ENCODE measurements around the gene PDP2.

DNA sequence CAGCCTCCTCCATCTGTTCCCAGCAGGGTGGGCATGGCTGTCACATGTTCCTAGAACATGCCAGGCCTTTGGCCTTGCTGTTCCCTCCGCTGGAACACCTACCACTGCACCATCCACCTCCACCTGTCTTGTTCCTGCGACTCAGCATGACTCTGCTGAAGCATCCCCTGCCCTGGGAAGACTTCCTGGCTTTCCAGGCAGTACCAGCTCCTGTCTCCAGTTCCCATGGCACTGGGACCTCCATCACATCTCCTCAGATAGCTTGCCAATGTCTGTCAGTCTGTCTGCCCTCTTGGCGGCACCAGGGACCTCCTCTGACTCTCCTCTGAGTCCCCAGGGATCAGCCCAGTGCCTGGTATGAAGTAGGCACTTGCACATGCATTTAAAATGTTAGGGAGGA is 15.7 kb downstream of the PDP2 start:
- TF ChIP-seq, protein P1, sequence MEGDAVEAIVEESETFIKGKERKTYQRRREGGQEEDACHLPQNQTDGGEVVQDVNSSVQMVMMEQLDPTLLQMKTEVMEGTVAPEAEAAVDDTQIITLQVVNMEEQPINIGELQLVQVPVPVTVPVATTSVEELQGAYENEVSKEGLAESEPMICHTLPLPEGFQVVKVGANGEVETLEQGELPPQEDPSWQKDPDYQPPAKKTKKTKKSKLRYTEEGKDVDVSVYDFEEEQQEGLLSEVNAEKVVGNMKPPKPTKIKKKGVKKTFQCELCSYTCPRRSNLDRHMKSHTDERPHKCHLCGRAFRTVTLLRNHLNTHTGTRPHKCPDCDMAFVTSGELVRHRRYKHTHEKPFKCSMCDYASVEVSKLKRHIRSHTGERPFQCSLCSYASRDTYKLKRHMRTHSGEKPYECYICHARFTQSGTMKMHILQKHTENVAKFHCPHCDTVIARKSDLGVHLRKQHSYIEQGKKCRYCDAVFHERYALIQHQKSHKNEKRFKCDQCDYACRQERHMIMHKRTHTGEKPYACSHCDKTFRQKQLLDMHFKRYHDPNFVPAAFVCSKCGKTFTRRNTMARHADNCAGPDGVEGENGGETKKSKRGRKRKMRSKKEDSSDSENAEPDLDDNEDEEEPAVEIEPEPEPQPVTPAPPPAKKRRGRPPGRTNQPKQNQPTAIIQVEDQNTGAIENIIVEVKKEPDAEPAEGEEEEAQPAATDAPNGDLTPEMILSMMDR (IDR thresholded peaks at IDR 0.05 in 8 of 11, conservative IDR thresholded peaks at IDR 0.05 in 3 of 11) = no peak
- TF ChIP-seq POLR2AphosphoS5 (IDR thresholded peaks at IDR 0.05) = no peak
